H1 (cell line): ENCODE measurements around the gene IGSF9. TPM values are rescaled to one million over a fixed set of nuclear protein-coding genes. Genes with fewer than 3 reads are reported as not detected.

ENCODE experiments used
- ASH2L ChIP-seq: fragments of 200-600, 300-600 bp; sonication (generic); IDR thresholded peaks from one replicate; pipeline ENCODE4 v1.7.1; 2017; ENCODE audit warnings: low read length
- BCL11A ChIP-seq, 2 experiments: IDR thresholded peaks; one replicate each; pipeline ENCODE4 v1.6.1; 2011; ENCODE audit warnings: low read depth in 2 of 2, low read length in 2 of 2, mild to moderate bottlenecking in 2 of 2
- CBX5 ChIP-seq: fragments of 300-800, 300-1000 bp; sonication (generic); IDR thresholded peaks from 2 replicates; pipeline ENCODE4 v1.7.1; 2016; ENCODE audit warnings: antibody characterized with exemption, low read length, low read depth
- EGR1 ChIP-seq: IDR thresholded peaks from 2 replicates; pipeline ENCODE4 v1.6.1; 2011; ENCODE audit warnings: low read depth, low read length, borderline replicate concordance
- KDM5A ChIP-seq: fragments of 200-600 bp; IDR thresholded peaks from 2 replicates; pipeline ENCODE4 v1.7.1; 2012; ENCODE audit warnings: mild to moderate bottlenecking, low read length, inconsistent platforms, mixed read lengths
- PHF8 ChIP-seq: fragments of 200-600 bp; sonication (generic); conservative IDR thresholded peaks from 2 replicates; pipeline ENCODE4 v1.7.1; 2012; ENCODE audit warnings: low read depth, mild to moderate bottlenecking, inconsistent platforms, low read length, moderate library complexity
- RAD21 ChIP-seq, 2 experiments: IDR thresholded peaks in 1 of 2; conservative IDR thresholded peaks in 1 of 2; 2 replicates each; pipeline ENCODE4 v1.6.1; 2011; ENCODE audit warnings: low read depth in 2 of 2, low read length in 2 of 2, improper control_type of control experiment in 1 of 2, inconsistent platforms in 1 of 2, mild to moderate bottlenecking in 1 of 2, moderate library complexity in 1 of 2
- SIRT6 ChIP-seq: IDR thresholded peaks from one replicate; pipeline ENCODE4 v1.7.1; 2012; ENCODE audit warnings: low read length, inconsistent platforms
- TAF1 ChIP-seq: IDR thresholded peaks from 2 replicates; pipeline ENCODE4 v1.6.1; 2011; ENCODE audit warnings: mild to moderate bottlenecking, low read depth, low read length
- polyA plus RNA-seq, 7 experiments: library from polyadenylated mRNA; depleted of rRNA in 3 of 7; stranded (reverse) in 5 of 7; unstranded in 2 of 7; fragments of >200 nt in 5 of 7; fragments of 200-250 nt in 2 of 7; gene quantifications; 1 replicate in 5 of 7; 2 replicates in 1 of 7; 4 replicates in 1 of 7; pipeline versions ENCODE4 v1.2.1 to v1.2.3, GENCODE V29; 2011 to 2013; ENCODE audit warnings: missing spikeins in 2 of 7, mixed read lengths in 2 of 7
- total RNA-seq: library from RNA; stranded (reverse); fragmentation: NEBNext Ultra II Directional; extraction: Animal tissue kit (Norgen Biotek cat#: 25700); gene quantifications from 2 replicates; pipeline ENCODE4 v1.2.1, GENCODE V29; 2021
- TF ChIP-seq, protein P1 (sequence below): IDR thresholded peaks from 2 replicates; pipeline ENCODE4 v1.6.1; 2012; ENCODE audit warnings: inconsistent platforms

Gene IGSF9
- total and polyA plus RNA-seq, 2 of the 8 experiments (the other 6 are each of a cell fraction or from before 2014, with no cell fraction given), result 10.9 to 28.1 TPM

DNA sequence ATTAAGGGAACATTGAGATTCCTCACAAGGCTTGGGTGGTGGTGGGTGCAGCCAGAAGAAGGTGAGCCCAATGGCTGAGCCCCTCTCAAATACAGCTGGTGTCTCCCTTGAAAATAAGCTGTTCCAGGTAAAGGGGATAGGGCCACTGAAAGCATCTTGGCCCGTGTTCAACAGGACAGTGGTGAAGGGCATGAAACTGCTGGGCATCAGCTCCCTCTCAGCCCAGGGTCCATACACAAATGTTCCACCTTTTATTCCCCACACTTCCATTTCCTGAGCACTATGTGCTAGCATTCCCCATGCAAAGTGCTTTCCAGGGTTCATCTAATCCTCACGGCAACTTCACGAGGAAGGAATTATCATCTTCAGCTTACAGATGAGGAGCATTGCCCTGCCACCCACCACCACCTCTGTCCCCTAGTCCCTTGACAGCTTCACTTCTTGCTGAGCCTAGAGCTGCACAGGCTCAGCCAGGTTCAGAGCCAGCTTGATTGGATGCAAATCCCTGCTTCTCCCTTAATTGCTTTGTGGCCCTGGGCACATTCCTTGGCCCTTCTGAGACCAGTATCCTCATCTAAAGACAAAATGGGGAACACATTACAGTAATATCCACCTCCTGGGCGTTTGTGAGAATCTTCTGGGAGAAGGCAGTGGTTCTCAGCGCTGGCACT, 29.7 kb downstream of the IGSF9 start (continued):
- TF ChIP-seq TAF1, result no peak
- TF ChIP-seq RAD21 (IDR thresholded peaks at IDR 0.05 in 1 of 2, conservative IDR thresholded peaks at IDR 0.05 in 1 of 2; ENCODE audit: low read depth in 2 of 2, low read length in 2 of 2), result no peak
- TF ChIP-seq, protein P1, sequence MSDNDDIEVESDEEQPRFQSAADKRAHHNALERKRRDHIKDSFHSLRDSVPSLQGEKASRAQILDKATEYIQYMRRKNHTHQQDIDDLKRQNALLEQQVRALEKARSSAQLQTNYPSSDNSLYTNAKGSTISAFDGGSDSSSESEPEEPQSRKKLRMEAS, result no peak
- TF ChIP-seq KDM5A, result no peak
- TF ChIP-seq BCL11A (IDR thresholded peaks at IDR 0.05; ENCODE audit: low read depth in 2 of 2, low read length in 2 of 2), result no peak
- TF ChIP-seq EGR1, result no peak
- TF ChIP-seq SIRT6, result no peak
- TF ChIP-seq ASH2L, result no peak
- TF ChIP-seq CBX5, result no peak
- TF ChIP-seq PHF8, result no peak
